Urothelium cell line (cell line): ENCODE results near the gene TRMT11.
A peak's percentile ranks its signal among the peaks of the same experiment; 100 is the strongest.
"Not testable (repeated sequence)": the region's sequence is repeated elsewhere in the genome, so short reads cannot be mapped to it uniquely, and the experiment has no call there.

Experiments
- DNase-seq: peaks from one replicate; pipeline ENCODE4 v3.0.0; 2011; ENCODE audit warnings: low spot score, mixed read lengths
- FAIRE-seq: peaks from 2 replicates; lab custom pipeline; 2011; peaks lifted over from hg19 to GRCh38; lab: Jason Lieb, UNC

The TRMT11 gene

DNA sequence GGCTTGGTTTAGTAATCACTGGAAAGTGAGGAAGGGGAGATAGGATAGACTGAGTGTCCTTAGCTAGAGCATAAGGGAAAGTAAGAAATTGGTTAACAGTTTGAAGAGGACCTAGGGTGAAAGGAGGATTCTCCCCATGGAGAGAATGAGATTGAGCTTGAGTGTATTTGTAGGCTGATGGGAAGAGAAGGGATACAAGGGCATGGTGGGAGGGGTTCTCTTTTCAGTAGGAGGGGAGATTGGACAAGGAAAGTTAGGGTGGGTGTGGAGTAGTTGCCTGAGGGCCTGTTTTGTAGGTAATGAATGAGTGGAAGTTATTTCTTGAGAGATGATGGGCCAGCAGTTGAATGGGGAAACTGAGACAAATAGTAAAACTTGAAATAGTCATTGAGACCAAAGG, 1.9 kb downstream of the TRMT11 start:
- no peak for DNase-seq
- FAIRE-seq, result no peak

DNA sequence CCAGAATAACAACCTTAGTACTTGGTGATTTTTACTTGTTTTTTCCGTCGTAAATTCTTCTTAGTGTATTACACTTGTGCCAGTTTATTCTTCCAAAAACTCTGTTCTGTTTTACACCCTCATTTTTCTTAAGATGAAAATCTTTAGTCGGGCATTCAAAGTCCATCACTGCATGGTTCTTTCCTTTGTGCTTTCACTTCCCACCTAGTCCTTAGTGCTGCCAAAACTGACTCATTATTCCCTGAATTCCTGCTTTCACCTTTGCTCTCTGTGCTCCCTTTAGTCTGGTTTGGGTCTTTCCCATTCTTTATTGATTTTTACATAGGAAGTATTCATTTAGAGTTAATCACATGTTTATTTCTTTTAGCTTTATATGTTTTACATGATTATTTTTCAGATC, 3.3 kb downstream of the TRMT11 start:
- DNase-seq (no peak), FAIRE-seq (no peak)

DNA sequence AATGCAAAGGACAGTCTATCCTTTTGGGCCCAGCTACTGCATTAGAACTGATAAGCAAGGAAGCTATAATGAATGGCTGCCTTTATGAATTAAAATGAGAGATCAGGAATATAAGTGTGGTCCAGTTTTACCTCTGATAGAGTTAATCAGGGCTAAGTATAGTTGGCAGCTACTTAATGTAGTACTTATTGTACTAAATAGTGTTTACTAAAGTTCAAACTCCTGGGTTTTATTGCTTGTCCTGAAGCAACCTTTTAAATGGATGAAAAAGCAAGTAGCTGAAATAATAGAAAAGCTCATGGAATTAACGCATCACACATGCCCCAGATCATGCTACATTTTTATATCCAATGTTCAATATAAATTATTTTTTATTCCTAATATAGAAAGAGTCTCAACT, 5.3 kb downstream of the TRMT11 start:
- FAIRE-seq, result no peak

DNA sequence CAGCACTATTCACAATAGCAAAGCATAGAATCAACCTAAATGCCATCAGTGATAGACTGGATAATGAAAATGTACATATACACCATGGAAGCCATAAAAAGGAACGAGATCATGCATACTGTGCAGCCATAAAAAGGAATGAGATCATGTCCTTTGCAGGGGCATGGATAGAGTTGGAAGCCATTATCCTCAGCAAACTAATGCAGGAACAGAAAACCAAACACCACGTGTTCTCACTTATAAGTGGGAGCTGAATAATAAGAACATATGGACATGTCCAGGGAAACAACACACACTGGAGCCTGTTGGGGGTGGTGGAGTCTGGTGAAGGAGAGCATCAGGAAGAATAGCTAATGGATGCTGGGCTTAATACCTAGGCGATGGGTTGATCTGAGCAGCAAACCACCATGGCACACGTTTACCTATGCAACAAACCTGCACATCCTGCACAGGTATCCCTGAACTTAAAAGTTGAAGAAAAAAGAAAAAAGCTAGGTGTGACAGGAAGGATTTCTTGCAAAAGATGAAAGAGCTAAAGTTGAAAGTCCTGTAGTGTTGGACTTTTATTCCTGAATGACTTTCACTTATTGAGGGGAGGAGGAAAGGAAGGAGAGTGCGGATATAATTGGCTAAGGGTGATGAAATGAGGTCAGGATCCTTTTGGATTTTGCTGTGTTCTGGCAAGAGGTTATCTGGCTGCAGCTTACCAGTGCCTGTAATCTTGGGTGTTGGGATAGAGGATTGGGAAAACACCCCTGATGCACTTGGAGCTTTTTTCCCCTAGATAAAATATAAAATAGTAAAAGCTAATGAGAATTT, 8.5 kb downstream of the TRMT11 start:
- DNase-seq (no peak), FAIRE-seq (no peak)

More for the DNA sequence above, 5.3 kb downstream of the TRMT11 start:
- DNase-seq, result no peak

DNA sequence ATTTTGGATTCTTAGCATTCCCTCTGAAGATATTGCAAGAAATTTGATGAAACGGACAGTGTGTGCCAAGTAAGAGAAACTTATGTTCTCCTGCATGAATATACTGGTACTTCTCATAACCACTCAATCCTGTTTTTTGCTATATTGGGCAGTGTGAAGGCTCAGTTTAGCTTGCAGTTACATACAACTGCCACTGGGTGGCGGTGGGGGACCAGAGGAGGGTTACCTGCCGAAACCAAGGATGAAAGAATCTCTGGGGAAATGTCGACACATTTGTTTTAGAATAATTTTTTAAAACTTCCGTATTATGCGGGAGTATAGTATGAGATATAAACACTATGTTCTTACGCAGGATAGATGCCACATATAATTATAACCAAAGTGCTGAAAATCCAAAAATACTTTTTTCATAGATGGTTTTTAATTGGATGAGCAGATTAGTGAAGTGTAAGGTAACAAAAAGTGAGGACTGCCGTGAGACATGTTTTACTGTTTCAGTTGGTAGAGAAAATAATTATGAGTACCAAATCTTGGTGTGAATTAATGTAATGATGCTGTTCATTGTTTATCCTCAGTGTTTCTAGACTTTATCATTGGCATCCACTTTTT, 9.7 kb downstream of the TRMT11 start:
- peak; percentile 67 for DNase-seq
- no peak for FAIRE-seq

DNA sequence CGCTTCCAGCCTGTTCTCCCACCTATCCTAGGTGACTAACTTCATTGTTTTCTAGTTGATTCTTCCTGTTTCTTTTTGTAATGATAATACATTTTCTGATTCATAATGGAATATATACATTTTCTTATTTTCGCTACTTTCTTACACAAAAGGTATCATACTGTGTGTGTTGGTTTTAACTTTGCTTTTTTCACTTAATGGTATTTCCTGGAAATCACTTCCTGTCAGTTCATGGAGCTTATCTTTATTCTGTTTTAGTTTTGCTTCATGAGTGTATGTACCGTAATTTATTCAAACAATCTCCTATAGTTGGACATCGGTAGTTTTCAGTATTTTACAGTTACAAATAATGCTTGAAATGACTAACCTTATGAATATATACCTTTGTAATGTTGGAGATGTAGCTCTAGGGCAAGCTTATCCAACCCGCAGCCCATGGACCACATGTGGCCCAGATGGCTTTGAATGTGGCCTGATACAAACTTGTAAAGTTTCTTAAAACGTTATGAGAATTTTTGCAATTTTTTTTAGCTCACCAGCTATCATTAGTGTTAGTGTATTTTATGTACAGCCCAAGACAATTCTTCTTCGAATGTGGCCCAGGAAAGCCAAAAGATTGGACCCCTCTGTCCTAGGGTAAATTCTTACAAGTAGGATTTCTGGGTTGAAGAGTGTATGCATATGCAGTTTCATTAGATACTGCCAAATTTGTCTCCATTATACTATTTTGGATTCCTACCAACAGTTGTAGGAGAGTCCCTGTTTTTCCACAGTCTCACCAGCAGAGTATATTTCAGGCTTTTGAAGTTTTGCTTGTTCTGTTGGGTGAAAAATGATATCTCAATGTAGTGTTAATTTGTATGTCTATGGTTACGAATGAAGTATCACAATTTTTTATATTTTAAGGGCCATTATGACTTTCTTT, 16.7 kb downstream of the TRMT11 start:
- FAIRE-seq (no peak), DNase-seq (no peak)

DNA sequence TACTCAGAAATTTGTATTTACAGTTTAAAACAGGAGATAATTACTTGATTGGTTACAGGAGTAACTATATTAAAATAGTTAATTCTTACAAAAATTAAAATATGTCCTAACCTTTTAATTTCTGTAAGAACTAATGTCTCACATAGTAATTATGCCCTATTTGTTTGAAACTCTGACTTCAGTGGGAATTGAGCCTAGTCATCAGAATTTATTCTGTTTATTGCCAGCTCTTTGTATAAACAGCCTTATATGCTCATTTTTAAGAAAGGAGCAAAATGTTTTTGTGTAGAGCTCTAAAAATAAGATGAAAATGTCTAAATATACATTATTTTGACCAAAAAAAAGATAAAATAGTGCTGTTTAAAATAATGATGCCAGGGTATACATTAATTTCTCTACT, 21.5 kb downstream of the TRMT11 start:
- no peak for FAIRE-seq
- DNase-seq, result no peak

DNA sequence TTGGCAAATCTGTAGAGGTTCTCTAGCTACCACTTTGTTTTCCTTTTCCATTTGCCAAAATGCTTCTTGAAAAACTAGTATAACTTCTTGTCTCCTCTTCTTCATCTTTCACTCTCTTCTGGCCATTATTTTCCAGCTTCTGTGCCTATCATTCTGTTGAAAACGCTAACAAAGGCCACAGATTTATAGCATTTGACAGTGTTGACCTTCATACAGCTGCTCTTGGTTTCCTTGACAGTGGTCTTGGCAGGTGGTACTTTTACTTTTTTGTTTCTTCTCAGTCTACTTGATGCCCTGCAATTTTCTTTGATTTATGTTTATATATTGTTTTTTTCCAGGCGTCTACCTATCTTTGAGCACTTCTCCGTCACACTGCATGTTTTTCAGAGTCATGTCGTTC, 23.7 kb downstream of the TRMT11 start:
- DNase-seq (no peak), FAIRE-seq (no peak)

DNA sequence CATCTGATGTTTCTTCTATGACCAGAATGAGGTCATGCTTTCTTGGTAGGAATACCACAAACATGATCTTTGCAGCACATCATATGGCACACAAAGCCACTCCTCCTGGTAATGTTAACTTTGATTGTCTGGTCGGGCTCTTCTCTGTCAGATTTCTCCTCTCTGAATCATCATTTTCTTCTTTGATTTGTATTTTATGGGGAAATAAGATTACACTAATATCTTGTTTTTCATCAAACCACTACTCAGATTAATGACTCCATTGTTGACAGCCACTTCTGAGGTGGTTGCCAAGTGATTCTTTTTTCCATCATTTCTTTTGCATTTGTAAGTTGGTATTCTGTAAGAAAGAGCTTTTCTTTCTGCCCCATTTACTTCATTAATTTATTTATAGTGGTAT, 29.5 kb downstream of the TRMT11 start:
- FAIRE-seq, result no peak
- DNase-seq, result no peak

DNA sequence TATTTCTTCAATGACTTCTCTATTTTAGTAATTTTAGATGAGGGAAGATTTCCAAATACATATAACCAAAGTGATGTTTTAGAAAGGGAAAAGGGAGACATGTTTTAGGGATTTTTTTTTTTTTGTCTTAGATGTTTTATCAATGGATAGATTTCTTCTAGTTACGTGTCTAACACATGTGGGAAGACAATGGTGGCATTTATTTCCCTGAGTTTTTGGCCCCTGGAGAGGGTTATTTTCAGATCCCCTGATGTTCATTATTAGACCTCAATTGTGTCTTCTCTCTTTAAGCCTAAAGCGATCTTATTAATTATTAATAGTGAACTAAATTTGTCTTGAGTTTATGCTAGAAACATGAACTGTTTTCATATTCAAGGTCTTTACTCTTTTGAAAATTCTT, 30.3 kb downstream of the TRMT11 start:
- no peak for FAIRE-seq

DNA sequence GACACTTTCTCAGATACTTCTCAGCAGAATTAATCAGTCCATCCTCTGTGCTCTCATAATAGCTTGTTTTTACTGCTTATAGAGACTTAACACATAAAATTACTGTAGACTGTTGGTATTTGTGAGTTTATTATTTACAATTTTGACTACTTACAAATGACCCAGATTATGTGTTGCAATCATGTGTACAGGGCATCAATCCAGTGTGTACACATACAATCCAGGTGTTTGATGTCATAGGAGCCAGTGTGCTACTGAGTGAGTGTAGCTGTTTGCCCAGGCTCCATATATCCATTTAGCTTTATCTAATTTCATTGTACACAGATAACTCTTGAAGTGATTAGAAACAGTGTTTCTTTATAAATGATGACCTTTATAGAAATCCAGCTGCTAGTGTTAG, 31.3 kb downstream of the TRMT11 start:
- DNase-seq (no peak), FAIRE-seq (no peak)

More for the DNA sequence above, 30.3 kb downstream of the TRMT11 start:
- DNase-seq, result no peak

DNA sequence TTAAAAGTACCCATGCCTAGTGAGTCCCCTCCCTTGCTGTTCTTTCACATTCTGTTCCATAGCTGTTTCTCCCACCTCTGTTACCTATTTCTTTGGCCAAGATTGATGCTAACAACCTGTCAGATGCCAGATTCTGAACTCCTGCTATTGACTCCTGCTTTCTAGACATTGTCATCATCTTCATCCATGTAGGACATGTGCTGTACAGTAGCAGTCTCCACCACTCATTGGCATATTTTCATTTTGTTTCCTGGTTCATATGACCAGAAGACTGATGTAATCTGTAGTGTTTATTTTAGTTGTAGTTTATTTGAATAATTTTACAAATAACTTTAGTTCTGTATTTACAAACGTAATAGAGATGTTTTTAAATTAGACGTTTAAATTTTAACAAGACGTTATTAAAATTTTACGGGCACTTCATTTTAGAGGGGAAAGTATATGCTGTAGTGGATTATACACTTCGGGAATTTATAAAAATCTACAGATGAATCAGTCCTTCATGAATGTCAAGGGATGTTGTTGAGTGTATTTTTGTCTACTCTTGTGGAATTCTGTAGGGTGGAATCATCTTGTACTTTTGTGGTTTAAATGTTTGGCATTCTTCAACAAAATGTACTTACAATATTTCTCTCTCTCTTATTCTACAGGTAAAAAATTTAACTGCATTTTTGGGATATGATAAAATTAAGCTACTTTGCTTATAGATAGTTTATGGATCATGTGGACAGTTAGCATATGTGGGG, 34.1 kb downstream of the TRMT11 start:
- FAIRE-seq (no peak), DNase-seq (no peak)

DNA sequence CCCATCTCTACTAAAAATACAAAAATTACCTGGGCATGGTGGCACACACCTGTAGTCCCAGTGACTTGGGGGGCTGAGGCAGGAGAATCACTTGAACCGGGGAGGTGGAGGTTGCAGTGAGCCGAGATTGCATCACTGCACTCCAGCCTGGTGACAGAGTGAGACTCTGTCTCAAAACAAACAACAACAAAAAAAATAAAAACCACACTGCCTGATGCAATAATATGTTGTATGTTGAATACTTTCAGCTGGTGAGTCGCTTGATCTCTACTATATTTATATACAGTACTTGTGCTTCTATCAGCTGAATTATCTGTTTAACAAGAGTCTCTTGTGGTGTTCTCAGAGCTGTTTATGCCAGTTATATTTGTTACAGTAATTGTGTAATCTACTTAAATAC, 37.1 kb downstream of the TRMT11 start:
- not testable (repeated sequence) for DNase-seq, FAIRE-seq

DNA sequence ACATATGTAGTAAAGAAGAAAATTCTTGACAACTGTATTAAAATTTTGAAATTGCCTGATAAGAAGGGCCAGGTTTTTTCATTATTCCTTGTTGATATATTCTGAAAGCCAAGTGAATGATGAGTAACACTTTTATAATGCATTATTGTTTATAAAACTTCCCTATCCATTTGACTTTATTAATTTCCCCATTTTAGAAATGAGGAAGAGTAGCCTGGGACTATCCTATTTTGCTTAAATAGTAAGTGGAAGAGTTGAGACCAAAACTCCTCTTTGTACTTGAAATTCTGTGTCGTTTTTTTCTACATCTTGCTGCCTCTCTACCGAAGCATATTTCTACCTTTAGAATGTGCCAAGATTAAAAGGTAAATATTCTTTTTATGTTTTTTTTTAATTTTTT, 39.7 kb downstream of the TRMT11 start:
- FAIRE-seq (no peak), DNase-seq (no peak)

DNA sequence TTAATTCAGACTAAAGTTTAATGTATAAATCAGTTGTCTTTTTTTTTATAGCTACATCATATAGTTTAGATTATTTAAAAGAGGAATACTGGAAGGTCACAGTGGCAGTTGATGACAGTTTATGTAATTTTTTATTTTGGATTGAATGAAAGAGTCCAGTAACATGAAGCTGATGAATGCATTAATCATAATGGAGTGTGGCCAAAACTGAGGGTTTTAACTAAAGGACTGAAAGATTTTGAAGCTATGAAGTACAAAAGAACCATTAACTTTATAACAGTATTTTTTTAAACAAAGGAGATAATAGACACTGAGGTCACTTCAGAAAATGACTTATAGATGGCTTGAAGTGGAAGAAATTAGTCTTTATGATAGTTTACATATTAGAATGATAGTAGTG, 41.3 kb downstream of the TRMT11 start:
- no peak for FAIRE-seq
- no peak for DNase-seq

DNA sequence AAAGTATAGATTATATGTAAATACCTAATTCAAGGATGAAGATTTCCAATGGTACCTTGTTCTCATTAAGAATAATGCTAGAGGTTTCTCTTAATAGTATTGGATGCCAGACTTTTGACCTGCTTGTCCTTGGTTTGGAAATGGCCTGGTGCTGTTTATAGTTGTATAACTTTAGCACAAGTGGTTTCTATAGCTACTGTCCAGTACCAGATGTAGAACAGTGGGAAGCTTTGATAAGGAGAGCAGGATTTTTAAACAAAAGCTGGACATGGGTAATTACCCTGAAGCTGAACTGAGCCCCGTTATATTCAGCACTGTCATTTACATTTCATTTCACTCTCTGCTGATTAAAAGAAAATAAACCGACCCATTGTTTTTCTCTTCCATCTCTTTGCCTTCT, 43.7 kb downstream of the TRMT11 start:
- DNase-seq (no peak), FAIRE-seq (no peak)

DNA sequence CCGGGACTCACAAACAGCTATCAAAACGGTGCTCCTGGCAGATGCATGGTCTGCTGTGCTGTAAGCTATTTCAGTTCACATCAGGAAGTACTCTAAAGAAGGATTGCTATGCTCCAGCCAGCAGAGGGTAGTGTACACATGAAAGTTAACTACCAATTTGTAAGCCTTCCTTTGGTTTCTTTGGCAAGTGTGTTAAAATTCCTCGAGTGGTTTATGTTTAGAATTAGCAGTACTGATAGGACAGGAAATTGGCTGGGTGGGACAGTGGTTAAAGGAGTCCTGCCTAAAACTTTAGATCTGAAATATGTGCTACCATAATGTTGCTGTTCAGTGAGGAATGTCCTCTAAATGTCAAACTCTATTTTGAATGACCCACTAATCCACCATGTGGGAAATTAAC, 47.4 kb downstream of the TRMT11 start:
- FAIRE-seq, result no peak
- peak; percentile 26 for DNase-seq

DNA sequence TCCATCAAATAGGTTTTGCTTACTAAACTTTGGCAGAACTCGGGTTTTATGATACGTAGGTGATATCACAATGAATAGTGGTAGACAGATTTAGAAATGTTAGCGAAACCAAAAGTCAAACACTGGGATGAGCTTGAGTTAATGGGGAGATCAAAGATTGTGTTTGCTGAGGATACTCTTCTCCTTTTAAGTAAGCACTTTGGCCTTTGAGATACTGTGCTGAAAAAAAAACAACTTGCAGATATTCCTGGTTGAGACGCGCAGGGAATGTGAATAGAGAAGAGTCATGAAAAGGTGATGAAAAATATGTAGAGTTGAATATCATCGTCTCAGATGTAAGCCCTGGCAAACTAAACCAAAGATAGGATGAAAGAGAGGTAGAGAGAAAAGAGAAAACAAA, 48.3 kb downstream of the TRMT11 start:
- DNase-seq (no peak), FAIRE-seq (no peak)

DNA sequence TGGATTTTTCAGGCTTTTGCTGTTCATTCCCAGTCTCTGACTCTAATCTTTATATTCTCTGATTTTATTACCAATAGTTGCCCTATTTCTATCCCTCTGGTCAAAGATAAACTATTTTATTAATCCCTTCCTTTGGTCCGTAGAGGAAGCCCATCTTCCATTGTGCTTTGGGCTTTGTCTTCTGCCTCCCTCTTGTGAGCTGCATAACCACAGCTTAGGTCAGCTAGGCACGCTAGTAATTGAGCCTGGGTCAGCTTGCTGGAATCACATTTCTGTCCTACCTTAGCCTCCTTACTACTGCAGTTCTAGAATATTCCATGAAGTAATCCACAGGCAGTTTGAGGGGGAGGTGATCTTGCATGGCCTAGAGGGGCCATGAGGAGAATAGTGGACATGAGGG, 49.4 kb downstream of the TRMT11 start:
- FAIRE-seq (no peak), DNase-seq (no peak)

DNA sequence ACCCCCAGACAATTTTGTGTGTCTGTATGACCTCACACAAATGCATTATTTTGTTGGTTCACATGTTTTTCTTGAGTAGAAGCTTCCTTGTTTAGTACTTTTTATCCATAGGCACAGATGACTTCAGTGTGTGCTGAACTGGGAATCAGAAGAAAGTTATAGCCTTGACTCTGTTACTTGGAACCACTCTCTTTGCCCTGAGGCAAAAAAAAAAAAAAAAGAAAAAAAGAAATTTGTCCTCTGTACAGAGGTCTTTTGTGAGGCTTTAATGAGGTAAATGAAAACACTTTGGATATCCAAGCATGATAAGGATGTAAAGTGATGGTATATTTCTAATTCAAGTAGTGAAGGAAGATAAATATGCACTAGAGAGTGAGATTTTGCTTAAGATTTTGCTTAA, 51.9 kb downstream of the TRMT11 start:
- DNase-seq (no peak), FAIRE-seq (no peak)

DNA sequence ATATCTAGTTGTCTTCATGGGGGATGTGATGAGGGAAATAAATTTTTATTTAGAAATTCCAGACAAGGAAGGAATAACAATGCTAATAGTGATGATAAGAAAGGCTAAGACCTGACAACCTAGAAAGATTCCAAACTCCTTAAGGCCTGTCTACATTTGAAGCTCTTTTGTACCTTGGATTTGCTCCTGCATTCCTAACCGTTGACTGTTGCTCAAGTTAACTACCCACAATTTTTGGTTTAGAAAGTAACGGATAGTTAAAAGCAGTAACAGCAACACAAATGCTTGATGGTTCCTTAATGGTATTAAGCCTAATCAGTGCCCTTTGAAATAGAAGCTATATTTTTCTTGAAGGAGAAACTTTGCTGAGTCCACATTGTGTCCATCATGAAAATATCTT, 52.9 kb downstream of the TRMT11 start:
- DNase-seq, result peak; percentile 13
- FAIRE-seq, result no peak
